NAMALWA (cell line): Measurements from ENCODE around the gene RFC2.
"Not testable (repeated sequence)": the region's sequence is repeated elsewhere in the genome, so short reads cannot be mapped to it uniquely, and the experiment has no call there.

Experiments used
- DNase-seq: peaks from one replicate; pipeline ENCODE4 v3.0.0-alpha.2; 2015; ENCODE audit warnings: low spot score

Gene RFC2

GRCh38 chr7:74248156-74248555 lies 6.0 kb downstream of the RFC2 start:
- no peak for DNase-seq

DNA sequence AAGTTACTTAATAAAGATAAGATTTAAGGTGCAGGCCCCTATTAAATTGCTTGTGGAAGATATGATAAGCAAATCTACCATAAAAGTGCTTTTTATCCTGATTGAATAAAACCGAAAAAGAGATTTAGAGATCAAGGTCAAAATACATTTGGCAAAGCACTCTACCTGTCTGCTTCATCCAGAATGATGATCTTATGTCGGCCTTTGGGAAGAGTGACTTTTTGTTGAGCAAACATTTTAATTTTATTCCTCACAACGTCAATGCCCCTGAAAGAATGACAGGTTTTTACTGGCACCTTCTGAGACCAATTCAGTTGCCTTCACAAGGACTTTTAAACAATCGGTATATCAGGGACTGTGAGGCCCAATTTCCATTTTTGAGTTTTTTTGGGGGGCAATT lies 7.7 kb downstream of the RFC2 start:
- DNase-seq, result no peak

DNA sequence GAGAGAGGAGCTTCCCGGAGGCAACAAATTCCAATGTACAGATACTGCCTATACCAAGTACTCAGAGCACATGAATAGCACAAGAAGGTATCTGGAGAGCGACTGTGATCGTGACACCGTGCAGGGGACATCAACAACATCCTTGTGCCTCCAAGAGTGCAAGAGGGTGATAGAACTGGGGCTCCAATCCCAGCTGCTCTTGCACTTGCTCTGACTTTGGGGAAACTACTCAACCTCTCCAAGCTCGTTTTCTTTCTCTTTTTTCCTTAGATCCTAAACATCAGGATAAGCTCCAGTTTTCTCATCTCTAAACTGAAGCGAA lies 12.1 kb downstream of the RFC2 start:
- DNase-seq, result no peak

- no peak for DNase-seq
Measured at GRCh38 chr7:74240482-74240881, 13.7 kb downstream of the RFC2 start.

GRCh38 chr7:74236284-74236683 lies 17.9 kb downstream of the RFC2 start:
- DNase-seq, result no peak

- DNase-seq, result no peak
Measured at GRCh38 chr7:74235518-74236268, 18.5 kb downstream of the RFC2 start.

- DNase-seq, result no peak
Measured at GRCh38 chr7:74233655-74234285, 20.4 kb downstream of the RFC2 start.

GRCh38 chr7:74231232-74231590 lies 23.0 kb downstream of the RFC2 start:
- no peak for DNase-seq

GRCh38 chr7:74230446-74231231 lies 23.6 kb downstream of the RFC2 start:
- DNase-seq, result peak; percentile 73

GRCh38 chr7:74228951-74229900 lies 25.0 kb downstream of the RFC2 start:
- DNase-seq, result no peak

DNA sequence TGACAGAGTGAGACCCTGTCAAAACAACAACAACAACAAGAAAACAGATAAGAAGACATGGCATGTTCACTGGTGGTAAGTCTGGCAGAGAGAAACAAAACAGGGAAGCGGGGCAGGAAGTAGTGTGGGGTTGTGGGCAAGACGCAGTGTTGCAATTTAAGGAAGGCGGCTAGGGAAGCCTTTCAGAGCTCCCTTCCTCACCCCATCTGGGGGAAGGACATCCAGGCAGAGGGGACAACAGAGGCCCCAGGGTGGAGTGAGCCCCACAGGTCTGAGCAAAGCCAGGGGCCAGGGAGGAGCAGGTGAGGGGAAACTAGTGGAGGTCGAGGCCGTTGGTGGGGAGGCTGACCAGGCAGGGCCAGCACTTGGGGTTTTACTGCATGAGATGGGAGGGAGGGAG lies 27.6 kb downstream of the RFC2 start:
- no peak for DNase-seq

- no peak for DNase-seq
Measured at GRCh38 chr7:74225400-74225799, 28.8 kb downstream of the RFC2 start.

GRCh38 chr7:74224907-74225306 lies 29.3 kb downstream of the RFC2 start:
- not testable (repeated sequence) for DNase-seq

DNA sequence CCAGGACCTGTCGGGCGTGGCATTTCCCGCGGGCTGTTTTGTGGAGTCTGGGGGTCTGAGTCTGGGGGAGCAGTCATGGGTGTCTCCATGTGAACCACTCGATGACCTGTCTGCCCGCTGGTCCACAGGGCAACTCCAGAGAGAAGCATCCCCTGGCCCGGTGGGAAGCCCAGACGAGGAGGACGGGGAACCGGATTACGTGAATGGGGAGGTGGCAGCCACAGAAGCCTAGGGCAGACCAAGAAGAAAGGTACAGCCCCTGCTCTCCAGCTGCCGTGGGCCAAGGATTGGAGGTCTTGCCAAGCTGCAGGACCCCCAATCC lies 29.7 kb downstream of the RFC2 start:
- DNase-seq, result no peak

GRCh38 chr7:74223711-74224510 lies 30.3 kb downstream of the RFC2 start:
- no peak for DNase-seq

DNA sequence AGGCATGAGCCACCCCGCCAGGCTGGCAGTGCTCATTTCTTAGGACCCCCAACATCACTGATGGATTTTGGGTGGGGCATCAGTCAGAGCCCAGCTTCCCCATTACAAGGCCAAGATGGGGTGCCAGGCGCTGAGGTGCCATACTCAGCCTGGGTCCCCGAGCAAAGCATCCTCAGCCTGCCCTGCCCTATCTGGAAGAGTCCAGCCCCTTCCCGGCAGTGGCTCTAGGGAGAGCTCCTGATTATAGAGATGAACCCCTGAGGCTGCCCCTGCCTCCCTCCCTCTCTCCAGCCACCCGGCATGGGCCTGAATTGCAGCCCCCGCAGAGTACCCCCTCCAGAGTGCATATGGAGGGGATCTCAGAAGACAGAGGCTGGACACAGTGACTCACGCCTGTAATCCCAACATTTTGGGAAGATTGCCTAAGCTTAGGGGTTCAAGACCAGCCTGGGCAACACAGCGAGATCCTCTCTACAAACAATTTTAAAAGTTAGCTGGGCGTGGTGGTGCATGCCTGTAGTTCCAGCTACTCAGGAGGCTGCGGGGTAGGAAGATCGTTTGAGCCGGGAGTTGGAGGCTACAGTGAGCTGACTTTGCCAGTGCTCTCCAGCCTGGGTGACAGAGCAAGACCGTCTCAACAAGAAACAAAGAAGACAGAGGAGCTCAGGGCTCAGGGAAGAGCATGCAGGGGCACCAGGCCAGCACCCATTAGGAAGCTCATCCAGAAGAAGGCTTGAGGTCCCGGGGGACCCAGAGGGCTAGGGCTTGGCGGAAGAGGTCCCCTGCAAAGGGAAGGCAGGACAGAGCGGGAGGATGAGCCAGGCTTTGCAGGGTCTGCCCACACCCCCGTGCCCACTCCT lies 31.1 kb downstream of the RFC2 start:
- DNase-seq, result peak; percentile 34

- DNase-seq, result no peak
Measured at GRCh38 chr7:74221713-74222112, 32.5 kb downstream of the RFC2 start.

DNA sequence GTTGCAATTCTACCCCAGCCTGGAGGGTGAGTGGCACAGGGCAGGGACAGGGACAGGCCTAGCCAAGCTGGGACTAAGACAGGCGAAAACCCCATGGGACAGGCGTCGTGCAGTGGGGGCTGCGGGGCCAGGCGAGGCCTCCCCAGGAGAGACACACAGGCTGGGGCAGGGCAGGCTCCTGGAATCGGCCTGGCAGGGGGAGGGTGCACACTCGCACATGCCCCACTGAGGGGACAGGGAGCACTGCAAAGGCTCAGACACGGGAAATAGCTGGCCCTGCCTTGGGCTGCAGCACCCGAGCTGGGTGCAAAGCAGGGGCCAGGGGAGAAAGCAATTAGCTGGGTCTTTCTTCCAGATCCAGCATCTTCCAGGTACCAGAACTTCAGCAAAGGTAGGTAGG lies 34.0 kb downstream of the RFC2 start:
- peak; percentile 37 for DNase-seq

DNA sequence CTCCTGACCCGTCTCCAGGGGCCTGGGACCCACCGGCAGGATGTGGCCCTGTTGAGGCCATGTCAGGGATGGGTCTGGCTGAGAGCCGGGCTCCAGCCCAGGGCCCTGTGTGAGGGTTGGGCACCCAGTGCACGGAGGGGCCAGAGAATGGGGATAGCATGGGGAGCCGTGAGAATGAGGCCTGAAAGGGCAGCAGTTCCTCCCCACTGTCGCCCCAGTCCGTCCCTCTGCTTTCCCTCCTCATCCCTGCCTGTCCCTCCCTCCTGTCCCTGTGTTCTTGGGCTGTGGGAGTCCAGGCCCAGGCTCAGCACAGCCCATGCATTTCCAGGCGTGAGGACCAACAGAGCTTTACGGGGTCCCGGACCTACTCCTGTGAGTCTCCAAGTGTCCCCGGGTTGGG lies 34.8 kb downstream of the RFC2 start:
- DNase-seq, result no peak

DNA sequence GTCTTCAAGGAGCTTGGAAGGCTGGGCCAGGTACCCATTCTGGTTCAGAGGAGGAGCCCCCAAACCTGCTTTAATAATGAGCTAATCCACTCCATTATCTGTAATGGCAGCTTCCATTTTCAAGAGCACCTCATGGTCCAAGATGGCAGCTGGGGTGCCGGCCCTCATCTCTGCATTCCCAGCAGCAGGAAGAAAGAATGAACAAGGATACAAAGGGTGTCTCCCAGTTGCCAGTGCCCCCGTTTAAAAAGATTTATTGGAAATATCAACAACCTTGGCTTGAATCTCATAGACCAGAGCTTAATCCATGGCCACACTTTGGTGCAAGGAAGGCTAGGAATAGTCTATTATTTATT lies 35.9 kb downstream of the RFC2 start:
- no peak for DNase-seq
